Naive thymus-derived CD8-positive, alpha-beta T cell (primary cell): ENCODE data around the gene AVEN. TPM values are rescaled to one million over a fixed set of nuclear protein-coding genes. Genes with fewer than 3 reads are reported as not detected.
"Not testable (repeated sequence)": the region's sequence is repeated elsewhere in the genome, so short reads cannot be mapped to it uniquely, and the experiment has no call there.

Source experiments
- ATAC-seq, 2 donors: fragments of 150-1000 bp; cut with Tn5 transposase in 1 of 2; sonication (Bioruptor Pico), chemical (Tn5 transposase) in 1 of 2; 1 replicate in 1 of 2; 2 replicates in 1 of 2; pipeline ENCODE4 v1.10.0; 2021; ENCODE audit warnings: mild to moderate bottlenecking in 2 of 2, moderate library complexity in 2 of 2
- POLR2A ChIA-PET: fragments of 350-600 bp; sonication (Branson Sonifier 250); formaldehyde crosslinking; loops from one replicate; lab custom pipeline; 2021; ENCODE audit warnings: antibody characterized with exemption; lab: Charles Lee
- DNase-seq, 10 donors: peaks; one replicate each; pipeline versions ENCODE4 v3.0.0 to v3.0.0-alpha.2; 2020 to 2022
- H3K27ac Mint-ChIP-seq, 10 donors: one replicate each; pipeline ENCODE4 v1.8.0; 2020 to 2022; ENCODE audit warnings: mild to moderate bottlenecking in 10 of 10, mixed read lengths in 10 of 10, moderate library complexity in 4 of 10, inconsistent platforms in 1 of 10
- H3K27me3 Mint-ChIP-seq, 5 donors: one replicate each; pipeline ENCODE4 v1.8.0; 2021 to 2022; ENCODE audit warnings: mixed read lengths in 5 of 5
- H3K36me3 Mint-ChIP-seq, 3 donors: one replicate each; pipeline ENCODE4 v1.8.0; 2020 to 2022; ENCODE audit warnings: mixed read lengths in 3 of 3, mild to moderate bottlenecking in 2 of 3, inconsistent platforms in 1 of 3
- H3K4me1 Mint-ChIP-seq, 4 donors: one replicate each; pipeline ENCODE4 v1.8.0; 2021 to 2022; ENCODE audit warnings: mixed read lengths in 4 of 4
- H3K4me3 Mint-ChIP-seq, 10 donors: one replicate each; pipeline ENCODE4 v1.8.0; 2020 to 2022; ENCODE audit warnings: mild to moderate bottlenecking in 10 of 10, mixed read lengths in 10 of 10, moderate library complexity in 6 of 10, inconsistent platforms in 1 of 10
- H3K9me3 Mint-ChIP-seq, 9 donors: one replicate each; pipeline ENCODE4 v1.8.0; 2020 to 2022; ENCODE audit warnings: mixed read lengths in 9 of 9, mild to moderate bottlenecking in 3 of 9, inconsistent platforms in 1 of 9, moderate library complexity in 1 of 9
- polyA plus RNA-seq, 3 donors: library from polyadenylated mRNA; unstranded; fragments of 300-500 nt; fragmentation: Illumina TruSeq; gene quantifications; one replicate each; pipeline ENCODE4 v1.2.3, GENCODE V29; 2021
- total RNA-seq, 8 experiments: library from RNA in 2 of 8; stranded (reverse) in 2 of 8; gene quantifications; one replicate each; pipeline ENCODE4 v1.2.3 and lab custom pipeline; 2021 to 2026

Gene AVEN
- total and polyA plus RNA-seq, 5 experiments from 2014 or later = 7.6 to 9.7 (median 8.8) TPM

- peaks cover 0 to 2% (median 0%) of the 10 kb centered on the region in 3 donors for H3K36me3 Mint-ChIP-seq
- no peak for DNase-seq
- ATAC-seq = no peak
- peaks cover 0 to 7% (median 0%) of the 10 kb centered on the region in 4 donors for H3K4me1 Mint-ChIP-seq
- H3K27ac Mint-ChIP-seq = no peak overlapping the region
- no peaks in the 10 kb centered on the region for H3K27me3 Mint-ChIP-seq
- POLR2A ChIA-PET = interaction anchor here (0.6 kb wide), 1 partner anchor 324 kb away, joined by 4 read pairs; no protein-coding TSS in a partner anchor
- no peak overlapping the region for H3K4me3 Mint-ChIP-seq
- H3K9me3 Mint-ChIP-seq = no peaks in the 10 kb centered on the region
Measured at GRCh38 chr15:34009656-34010055, 29.3 kb downstream of the AVEN start.

GRCh38 chr15:34006381-34006780 lies 32.6 kb downstream of the AVEN start:
- POLR2A ChIA-PET = no interaction called here
- DNase-seq (no peak), ATAC-seq (no peak)
- Mint-ChIP-seq H3K27ac (no peak overlapping the region), H3K4me3 (no peak overlapping the region), H3K9me3 (no peaks in the 10 kb centered on the region), H3K36me3 (peaks cover 0 to 8% (median 3%) of the 10 kb centered on the region in 3 donors), H3K4me1 (peaks cover 0 to 3% (median 0%) of the 10 kb centered on the region in 4 donors), H3K27me3 (no peaks in the 10 kb centered on the region)

- H3K36me3 Mint-ChIP-seq = peaks cover 0 to 8% (median 3%) of the 10 kb centered on the region in 3 donors
- POLR2A ChIA-PET = no interaction called here
- H3K4me3 Mint-ChIP-seq = no peak overlapping the region
- no peak for ATAC-seq
- H3K9me3 Mint-ChIP-seq = no peaks in the 10 kb centered on the region
- no peak for DNase-seq
- peaks cover 0 to 1% (median 0%) of the 10 kb centered on the region in 4 donors for H3K4me1 Mint-ChIP-seq
- no peak overlapping the region for H3K27ac Mint-ChIP-seq
- no peaks in the 10 kb centered on the region for H3K27me3 Mint-ChIP-seq
Measured at GRCh38 chr15:34001536-34001935, 37.5 kb downstream of the AVEN start.

- POLR2A ChIA-PET, DNase-seq, ATAC-seq, H3K36me3 Mint-ChIP-seq, H3K27ac Mint-ChIP-seq, H3K27me3 Mint-ChIP-seq, H3K4me3 Mint-ChIP-seq, H3K4me1 Mint-ChIP-seq, H3K9me3 Mint-ChIP-seq: not testable (repeated sequence)
Measured at GRCh38 chr15:33995666-33996065, 43.3 kb downstream of the AVEN start.

GRCh38 chr15:33994005-33994615 lies 44.9 kb downstream of the AVEN start:
- Mint-ChIP-seq H3K4me3 (no peak overlapping the region), H3K27me3 (no peaks in the 10 kb centered on the region), H3K36me3 (peaks cover 0 to 9% (median 5%) of the 10 kb centered on the region in 3 donors), H3K9me3 (no peaks in the 10 kb centered on the region), H3K4me1 (peaks cover 0 to 6% (median 1%) of the 10 kb centered on the region in 4 donors), H3K27ac (no peak overlapping the region)
- POLR2A ChIA-PET = no interaction called here
- ATAC-seq (no peak), DNase-seq (no peak)

GRCh38 chr15:33988384-33988783 lies 50.6 kb downstream of the AVEN start:
- POLR2A ChIA-PET = no interaction called here
- Mint-ChIP-seq H3K4me1 (peaks cover 0 to 6% (median 1%) of the 10 kb centered on the region in 4 donors), H3K36me3 (peaks cover 4 to 13% (median 5%) of the 10 kb centered on the region in 3 donors), H3K27me3 (no peaks in the 10 kb centered on the region), H3K4me3 (no peak overlapping the region), H3K9me3 (no peaks in the 10 kb centered on the region), H3K27ac (no peak overlapping the region)
- ATAC-seq (no peak), DNase-seq (no peak)

GRCh38 chr15:33987444-33987843 lies 51.6 kb downstream of the AVEN start:
- Mint-ChIP-seq H3K4me1 (peaks cover 0 to 6% (median 1%) of the 10 kb centered on the region in 4 donors), H3K36me3 (peaks cover 4 to 13% (median 5%) of the 10 kb centered on the region in 3 donors), H3K27me3 (no peaks in the 10 kb centered on the region), H3K27ac (no peak overlapping the region), H3K9me3 (no peaks in the 10 kb centered on the region), H3K4me3 (no peak overlapping the region)
- POLR2A ChIA-PET = no interaction called here
- ATAC-seq = no peak
- DNase-seq = no peak

- no peaks in the 10 kb centered on the region for H3K27me3 Mint-ChIP-seq
- POLR2A ChIA-PET = interaction anchor here (0.6 kb wide), 1 partner anchor 204 kb away, joined by 3 read pairs; no protein-coding TSS in a partner anchor
- H3K27ac Mint-ChIP-seq = peak overlapping the region in 1 of 10 donors; percentile 43
- DNase-seq (no peak), ATAC-seq (no peak)
- no peaks in the 10 kb centered on the region for H3K9me3 Mint-ChIP-seq
- peaks cover 0 to 8% (median 4%) of the 10 kb centered on the region in 3 donors for H3K36me3 Mint-ChIP-seq
- peaks cover 0 to 1% (median 0%) of the 10 kb centered on the region in 4 donors for H3K4me1 Mint-ChIP-seq
- H3K4me3 Mint-ChIP-seq = no peak overlapping the region
Measured at GRCh38 chr15:33985751-33986150, 53.3 kb downstream of the AVEN start.

GRCh38 chr15:33985287-33985686 lies 53.7 kb downstream of the AVEN start:
- DNase-seq (no peak), ATAC-seq (no peak)
- H3K4me3 Mint-ChIP-seq = no peak overlapping the region
- POLR2A ChIA-PET = no interaction called here
- no peaks in the 10 kb centered on the region for H3K9me3 Mint-ChIP-seq
- no peak overlapping the region for H3K27ac Mint-ChIP-seq
- peaks cover 0 to 8% (median 4%) of the 10 kb centered on the region in 3 donors for H3K36me3 Mint-ChIP-seq
- H3K27me3 Mint-ChIP-seq = no peaks in the 10 kb centered on the region
- peaks cover 0 to 1% (median 0%) of the 10 kb centered on the region in 4 donors for H3K4me1 Mint-ChIP-seq

- Mint-ChIP-seq H3K4me3 (no peak overlapping the region), H3K36me3 (peaks cover 0 to 5% (median 4%) of the 10 kb centered on the region in 3 donors), H3K4me1 (peaks cover 0 to 1% (median 0%) of the 10 kb centered on the region in 4 donors), H3K27me3 (no peaks in the 10 kb centered on the region), H3K9me3 (no peaks in the 10 kb centered on the region), H3K27ac (no peak overlapping the region)
- POLR2A ChIA-PET = no interaction called here
- ATAC-seq (no peak), DNase-seq (no peak)
Measured at GRCh38 chr15:33982516-33982915, 56.5 kb downstream of the AVEN start.

GRCh38 chr15:33980159-33980558 lies 58.8 kb downstream of the AVEN start:
- H3K27ac Mint-ChIP-seq = peak overlapping the region in 1 of 10 donors; percentile 15
- H3K36me3 Mint-ChIP-seq = peaks cover 0 to 5% (median 4%) of the 10 kb centered on the region in 3 donors
- H3K4me3 Mint-ChIP-seq = no peak overlapping the region
- DNase-seq = no peak
- ATAC-seq = no peak
- POLR2A ChIA-PET = no interaction called here
- H3K9me3 Mint-ChIP-seq = no peaks in the 10 kb centered on the region
- no peaks in the 10 kb centered on the region for H3K27me3 Mint-ChIP-seq
- H3K4me1 Mint-ChIP-seq = peaks cover 0 to 1% (median 0%) of the 10 kb centered on the region in 4 donors

GRCh38 chr15:33975022-33975565 lies 63.9 kb downstream of the AVEN start:
- POLR2A ChIA-PET = no interaction called here
- DNase-seq = no peak
- Mint-ChIP-seq H3K9me3 (no peaks in the 10 kb centered on the region), H3K27me3 (no peaks in the 10 kb centered on the region), H3K4me3 (no peak overlapping the region), H3K27ac (peak overlapping the region in 1 of 10 donors; percentile 59), H3K4me1 (no peaks in the 10 kb centered on the region), H3K36me3 (peaks cover 0 to 2% (median 0%) of the 10 kb centered on the region in 3 donors)
- ATAC-seq = no peak

- DNase-seq = no peak
- POLR2A ChIA-PET = no interaction called here
- Mint-ChIP-seq H3K4me3 (no peak overlapping the region), H3K4me1 (peaks cover 0 to 4% (median 2%) of the 10 kb centered on the region in 4 donors), H3K27ac (no peak overlapping the region), H3K27me3 (no peaks in the 10 kb centered on the region), H3K9me3 (no peaks in the 10 kb centered on the region), H3K36me3 (peaks cover 0 to 3% (median 2%) of the 10 kb centered on the region in 3 donors)
- no peak for ATAC-seq
Measured at GRCh38 chr15:33971811-33972210, 67.2 kb downstream of the AVEN start.
